Smooth muscle cell of the brain vasculature (primary cell): ENCODE results near the gene EXD2.
"Not testable (repeated sequence)": the region's sequence is repeated elsewhere in the genome, so short reads cannot be mapped to it uniquely, and the experiment has no call there.

Source experiments
- DNase-seq: peaks from one replicate; pipeline ENCODE4 v3.0.0-alpha.2; 2012; ENCODE audit warnings: low read depth, low spot score

Gene EXD2

GRCh38 chr14:69199786-69200185 is 8.5 kb downstream of the EXD2 start:
- DNase-seq: no peak

DNA sequence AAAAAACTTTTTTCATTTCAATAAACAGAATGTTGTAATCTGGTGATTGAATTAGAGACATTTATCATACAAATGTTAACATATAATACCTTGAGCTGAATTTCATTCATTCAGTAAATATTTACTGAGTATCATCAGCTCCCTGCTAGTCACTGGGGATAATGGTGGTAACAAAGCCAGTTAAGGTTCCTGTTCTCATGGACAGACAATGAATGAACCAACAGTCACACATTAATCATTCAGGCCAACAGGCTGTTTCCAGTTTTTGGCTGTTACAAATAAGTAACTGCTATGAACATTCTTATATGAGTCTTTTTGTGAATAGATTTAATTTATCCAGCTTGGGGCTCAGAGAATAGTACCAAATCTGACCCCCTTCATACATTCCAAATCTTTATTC is 13.5 kb downstream of the EXD2 start:
- DNase-seq: no peak

GRCh38 chr14:69207435-69208041 is 16.2 kb downstream of the EXD2 start:
- no peak for DNase-seq

GRCh38 chr14:69208666-69209065 is 17.4 kb downstream of the EXD2 start:
- DNase-seq: no peak

DNA sequence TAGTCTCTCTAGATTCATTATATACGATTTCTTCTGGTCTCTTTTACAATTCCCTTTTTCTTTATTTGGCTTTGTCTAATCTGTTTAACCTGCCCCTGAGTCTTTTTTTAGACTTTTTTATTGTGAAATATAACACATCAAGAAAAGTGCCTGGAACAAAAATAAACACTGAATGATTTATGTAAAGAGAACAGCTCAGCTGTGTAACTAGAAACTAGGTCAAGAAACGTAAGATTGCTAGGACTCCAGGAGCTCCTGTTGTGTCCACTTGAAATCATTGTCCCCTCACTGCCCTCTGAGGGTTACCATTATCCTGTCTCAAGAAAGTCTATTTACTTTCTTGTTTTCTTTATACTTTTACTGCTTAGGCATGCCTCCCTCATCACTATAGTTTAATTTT is 23.1 kb downstream of the EXD2 start:
- no peak for DNase-seq

GRCh38 chr14:69217663-69218062 is 26.4 kb downstream of the EXD2 start:
- not testable (repeated sequence) for DNase-seq

DNA sequence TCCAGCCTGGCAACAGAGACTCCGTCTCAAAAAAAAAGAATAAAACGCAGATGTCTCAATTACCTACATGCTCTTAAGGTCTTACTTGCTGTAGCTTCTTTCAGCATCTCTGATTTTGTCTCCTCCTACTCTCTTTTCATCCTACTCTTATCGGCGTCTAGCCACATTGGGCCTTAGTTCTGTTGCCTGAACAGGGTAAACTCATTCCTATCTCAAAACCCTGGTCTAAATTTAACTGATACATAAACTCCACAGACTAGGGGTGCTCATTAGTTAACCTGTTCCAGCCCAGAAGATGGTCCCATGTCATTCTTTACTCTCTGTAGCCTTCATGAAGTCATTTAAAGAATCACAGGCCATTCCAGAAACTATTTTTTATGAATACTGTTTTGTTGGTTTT is 33.6 kb downstream of the EXD2 start:
- DNase-seq: no peak

DNA sequence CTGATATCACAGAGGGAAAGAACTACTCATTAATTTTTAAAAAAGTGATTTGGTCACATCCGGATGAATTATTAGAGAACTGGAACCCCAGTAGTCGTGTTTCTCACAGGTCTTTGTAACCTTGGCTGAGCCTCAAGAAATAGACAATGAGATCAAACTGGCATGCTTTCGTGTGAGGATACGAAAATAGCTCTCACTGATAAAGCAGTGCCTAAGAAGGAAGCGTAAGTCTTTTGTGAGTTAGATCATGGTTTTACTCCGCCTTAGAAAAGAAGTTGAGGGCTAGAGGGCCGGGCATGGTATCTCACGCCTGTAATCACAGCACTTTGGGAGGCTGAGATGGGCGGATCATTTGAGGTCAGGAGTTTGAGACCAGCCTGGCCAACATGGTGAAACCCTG is 34.9 kb downstream of the EXD2 start:
- DNase-seq: no peak

- no peak for DNase-seq
Measured at GRCh38 chr14:69226736-69227135, 35.4 kb downstream of the EXD2 start.

- no peak for DNase-seq
Measured at GRCh38 chr14:69231486-69231885, 40.2 kb downstream of the EXD2 start.

GRCh38 chr14:69232388-69232787 is 41.1 kb downstream of the EXD2 start:
- no peak for DNase-seq

GRCh38 chr14:69234106-69234505 is 42.8 kb downstream of the EXD2 start:
- no peak for DNase-seq

DNA sequence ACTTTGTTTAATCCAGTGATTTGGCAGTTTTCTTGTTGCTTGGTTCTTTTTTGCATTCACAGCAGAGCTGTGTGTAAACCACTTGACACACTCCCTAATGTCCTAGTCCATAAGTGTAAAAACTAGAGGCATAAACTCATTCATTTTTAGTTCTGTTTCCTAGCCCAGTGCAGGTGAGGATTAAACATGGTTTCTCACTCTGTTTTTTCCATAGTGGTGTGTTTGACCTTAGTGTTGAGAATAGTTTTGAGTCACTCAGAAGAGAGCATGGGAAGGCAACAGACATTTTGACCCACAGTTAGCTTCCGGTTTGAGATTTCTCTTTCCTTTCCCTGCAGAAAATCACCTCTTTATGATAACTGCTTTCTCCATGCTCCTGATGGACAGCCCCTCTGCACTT is 44.4 kb downstream of the EXD2 start:
- DNase-seq: no peak

DNA sequence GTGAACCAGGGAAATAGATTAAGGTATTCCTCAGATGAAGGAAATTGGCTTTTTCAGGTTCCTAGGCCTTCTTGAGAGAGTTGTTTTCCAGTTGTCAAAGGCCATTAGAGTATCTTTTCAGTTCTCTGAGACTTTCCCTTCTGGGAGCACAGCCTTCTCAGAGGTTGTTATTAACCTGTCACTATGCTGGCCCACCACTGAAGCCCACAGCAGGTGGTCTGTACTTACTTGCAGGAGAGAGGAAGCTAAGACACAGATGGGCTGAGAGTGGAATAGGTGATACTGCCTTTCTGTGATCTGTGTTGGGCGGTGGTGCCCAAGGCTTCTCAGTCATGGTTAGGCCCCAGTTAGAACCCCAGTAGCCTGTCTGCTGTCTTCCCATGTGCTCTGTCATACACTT is 45.8 kb downstream of the EXD2 start:
- DNase-seq: no peak

DNA sequence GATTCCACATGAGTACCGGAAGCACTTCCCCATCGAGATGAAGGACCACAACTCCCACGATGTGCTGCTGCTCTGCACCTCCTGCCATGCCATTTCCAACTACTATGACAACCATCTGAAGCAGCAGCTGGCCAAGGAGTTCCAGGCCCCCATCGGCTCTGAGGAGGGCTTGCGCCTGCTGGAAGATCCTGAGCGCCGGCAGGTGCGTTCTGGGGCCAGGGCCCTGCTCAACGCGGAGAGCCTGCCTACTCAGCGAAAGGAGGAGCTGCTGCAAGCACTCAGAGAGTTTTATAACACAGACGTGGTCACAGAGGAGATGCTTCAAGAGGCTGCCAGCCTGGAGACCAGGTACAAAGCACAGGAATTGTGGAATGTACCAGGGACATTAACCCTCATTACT is 46.3 kb downstream of the EXD2 start:
- no peak for DNase-seq

DNA sequence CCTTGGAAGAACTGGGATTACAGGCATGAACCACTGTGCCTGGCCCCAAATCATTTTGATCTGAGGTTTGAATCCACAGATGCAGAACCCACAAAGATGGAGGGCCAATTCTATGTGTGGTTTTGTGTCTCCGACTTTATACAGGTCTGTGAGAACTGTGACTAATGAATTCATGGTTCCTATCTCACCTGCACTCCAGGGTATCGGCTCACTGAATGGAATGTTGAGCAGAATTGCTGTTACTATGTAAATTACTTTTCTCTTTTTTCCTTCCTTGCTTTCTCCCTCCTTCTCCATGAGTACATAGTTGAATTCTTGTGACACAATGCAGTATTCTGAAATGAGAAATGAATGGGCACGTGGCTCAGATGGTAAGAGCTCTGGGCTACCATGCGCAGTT is 47.6 kb downstream of the EXD2 start:
- DNase-seq: no peak

DNA sequence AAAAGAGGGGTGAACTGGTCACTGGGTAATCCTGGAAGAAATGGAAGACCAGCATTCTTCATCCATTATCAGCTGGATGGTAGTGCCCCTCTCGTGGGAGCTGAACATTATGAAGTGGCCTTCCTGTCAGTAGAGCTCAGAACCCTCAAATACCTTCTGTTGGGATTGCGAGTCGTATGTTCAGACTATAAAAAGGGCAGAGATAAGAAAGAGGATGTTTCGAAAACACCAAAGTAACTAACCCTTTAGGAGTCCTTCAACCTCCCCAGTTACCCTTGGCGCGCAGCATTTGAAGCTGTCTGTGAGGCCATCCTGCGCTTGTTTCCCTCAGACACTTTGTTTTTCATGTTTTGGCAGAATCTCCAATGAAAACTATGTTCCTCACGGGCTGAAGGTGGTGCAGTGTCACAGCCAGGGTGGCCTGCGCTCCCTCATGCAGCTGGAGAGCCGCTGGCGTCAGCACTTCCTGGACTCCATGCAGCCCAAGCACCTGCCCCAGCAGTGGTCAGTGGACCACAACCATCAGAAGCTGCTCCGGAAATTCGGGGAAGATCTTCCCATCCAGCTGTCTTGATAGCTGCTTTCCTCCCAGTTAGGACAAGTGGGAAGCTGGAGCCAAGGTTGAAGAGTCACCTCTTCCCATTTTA is 49.4 kb downstream of the EXD2 start:
- no peak for DNase-seq

DNA sequence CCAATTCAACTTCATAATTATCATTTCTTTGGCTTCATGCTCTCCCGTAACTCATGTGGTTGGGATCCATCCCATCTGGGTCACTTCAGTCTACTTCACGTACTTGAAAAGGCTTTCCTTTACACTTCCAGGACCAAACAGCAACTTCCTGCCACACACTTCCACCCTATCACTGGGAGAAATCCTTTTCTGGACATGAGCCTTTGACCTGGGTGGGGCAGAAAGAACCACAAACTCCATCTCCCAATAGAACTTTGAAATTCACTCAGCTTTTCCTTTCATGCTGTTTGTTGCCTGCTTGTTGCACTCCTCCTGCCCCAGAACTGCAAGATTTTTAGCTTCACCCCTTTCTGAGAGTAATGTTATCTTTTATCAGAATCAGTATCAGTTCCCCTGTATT is 50.3 kb downstream of the EXD2 start:
- DNase-seq: no peak

DNA sequence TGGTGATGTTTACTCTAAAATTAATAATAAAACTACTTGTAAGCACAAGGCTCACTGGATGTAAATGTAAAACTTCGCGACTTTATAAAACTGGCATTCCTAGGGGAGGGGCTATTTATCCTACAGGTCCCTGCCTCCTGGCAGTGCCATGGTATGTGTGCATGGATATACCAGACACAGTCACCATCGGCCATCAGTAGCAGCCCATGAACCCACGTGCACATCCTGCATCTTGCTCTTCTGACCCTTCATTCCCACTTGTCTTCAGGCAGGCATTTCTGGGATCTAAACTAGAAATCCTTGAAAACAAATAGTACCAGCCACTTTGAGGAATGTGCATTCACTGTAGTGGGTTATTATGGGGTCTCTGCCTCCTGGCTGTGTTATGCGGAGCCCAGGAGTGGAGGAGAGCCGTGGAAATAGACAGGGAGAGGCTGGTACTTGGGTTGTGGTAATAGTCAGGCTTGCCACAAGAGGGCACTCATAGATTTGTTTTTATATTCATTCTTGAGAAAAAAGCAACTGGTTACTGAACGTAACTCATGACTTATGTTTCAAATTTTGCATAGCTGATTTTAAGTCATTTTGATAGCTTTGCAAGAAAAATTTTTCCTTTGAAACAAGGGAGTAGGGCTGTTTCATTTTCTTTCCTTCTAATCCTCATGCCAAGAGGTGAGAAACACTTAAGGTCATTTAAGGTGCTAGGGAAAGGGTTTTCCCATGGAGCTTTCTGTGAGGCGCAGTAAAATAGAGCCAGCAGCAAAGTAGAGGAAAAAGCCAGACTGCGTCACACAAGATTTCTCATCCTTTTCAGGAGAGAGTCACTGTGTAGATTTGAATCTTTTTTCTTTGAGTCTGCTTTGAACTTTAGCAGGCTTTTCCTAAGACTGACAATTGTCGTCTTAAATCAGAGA is 51.3 kb downstream of the EXD2 start:
- DNase-seq: peak; percentile 50

- DNase-seq: no peak
Measured at GRCh38 chr14:69244946-69245345, 53.6 kb downstream of the EXD2 start.

- DNase-seq: no peak
Measured at GRCh38 chr14:69246331-69246730, 55.0 kb downstream of the EXD2 start.

- DNase-seq: no peak
Measured at GRCh38 chr14:69247676-69248440, 56.6 kb downstream of the EXD2 start.
